Upper lobe of right lung (tissue), 1 donor: ENCODE measurements around the gene HTD2. TPM values are rescaled to one million over a fixed set of nuclear protein-coding genes. Genes with fewer than 3 reads are reported as not detected.

Source experiments
- ATAC-seq: fragments of 200-7000 bp; cut with Tn5 transposase; one replicate; pipeline ENCODE4 v1.9.1; 2020; ENCODE audit warnings: mild to moderate bottlenecking, moderate library complexity
- DNase-seq: peaks from one replicate; pipeline ENCODE4 v3.0.0-alpha.2; 2020
- H3K27ac ChIP-seq: fragments of 200-600 bp; one replicate; pipeline ENCODE4 v1.8.0; 2022
- H3K27me3 ChIP-seq: fragments of 200-600 bp; one replicate; pipeline ENCODE4 v1.8.0; 2022; ENCODE audit warnings: mild to moderate bottlenecking
- H3K36me3 ChIP-seq: fragments of 200-600 bp; one replicate; pipeline ENCODE4 v1.8.0; 2022
- H3K4me1 ChIP-seq: fragments of 200-600 bp; one replicate; pipeline ENCODE4 v1.8.0; 2022
- H3K4me3 ChIP-seq: fragments of 200-600 bp; one replicate; pipeline ENCODE4 v1.8.0; 2022; ENCODE audit warnings: mild to moderate bottlenecking
- H3K9me3 ChIP-seq: fragments of 200-600 bp; one replicate; pipeline ENCODE4 v1.8.0; 2022
- CTCF ChIP-seq: fragments of 200-600 bp; IDR thresholded peaks from one replicate; pipeline ENCODE4 v1.8.0; 2022; ENCODE audit warnings: antibody characterized with exemption
- intact Hi-C: fragments of 100-400 bp; cut with DNase I; formaldehyde crosslinking; loops from one replicate; pipeline ENCODE4 v1.11.0; 2022
- total RNA-seq: library from RNA; stranded (reverse); fragmentation: NEBNext Ultra II Directional; extraction: Animal tissue kit (Norgen Biotek cat#: 25700); gene quantifications from one replicate; pipeline ENCODE4 v1.2.1, GENCODE V29; 2021
- donor health status: DM: no; HTN: yes; CAD: no; lungs with severe emphysema.

Gene HTD2
- total RNA-seq, 1 donor from 2014 or later: 6.2 TPM

- intact Hi-C loops: no loop called here
- no peak for TF ChIP-seq CTCF
- no peak for ATAC-seq
Measured at GRCh38 chr3:58321791-58322190, 15.5 kb downstream of the HTD2 start.

DNA sequence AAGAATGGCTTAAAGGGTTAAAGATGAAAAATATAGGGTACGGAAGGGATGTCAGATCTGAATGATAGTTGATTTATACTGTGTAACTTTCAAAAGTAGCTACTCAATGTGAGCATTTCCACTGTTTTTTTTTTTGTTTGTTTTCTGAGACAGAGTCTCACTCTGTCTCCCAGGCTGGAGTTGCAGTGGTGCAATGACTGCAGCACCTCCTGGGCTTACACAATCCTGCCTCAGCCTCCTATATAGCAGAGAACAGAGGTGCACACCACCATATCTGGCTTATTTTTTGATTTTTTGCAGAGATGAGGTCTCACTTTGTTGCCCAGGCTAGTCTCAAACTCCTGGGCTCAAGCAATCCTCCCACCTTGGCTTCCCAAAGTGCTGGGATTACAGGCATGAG, 16.5 kb downstream of the HTD2 start:
- Histone ChIP-seq H3K36me3 (peaks cover 23% of the 10 kb centered on the region), H3K9me3 (no peaks in the 10 kb centered on the region), H3K4me1 (peaks cover 12% of the 10 kb centered on the region), H3K27me3 (no peaks in the 10 kb centered on the region), H3K4me3 (no peak overlapping the region), H3K27ac (no peak overlapping the region)
- ATAC-seq (no peak), DNase-seq (no peak)
- TF ChIP-seq CTCF: no peak
- intact Hi-C loops: no loop called here

More at GRCh38 chr3:58321791-58322190, 15.5 kb downstream of the HTD2 start:
- Histone ChIP-seq H3K27ac (no peak overlapping the region), H3K27me3 (no peaks in the 10 kb centered on the region), H3K36me3 (peaks cover 33% of the 10 kb centered on the region), H3K4me1 (peaks cover 12% of the 10 kb centered on the region), H3K9me3 (no peaks in the 10 kb centered on the region), H3K4me3 (no peak overlapping the region)
- DNase-seq: no peak

GRCh38 chr3:58323529-58324390, 17.4 kb downstream of the HTD2 start:
- Histone ChIP-seq H3K27ac (no peak overlapping the region), H3K4me3 (no peak overlapping the region), H3K36me3 (peaks cover 15% of the 10 kb centered on the region), H3K9me3 (no peaks in the 10 kb centered on the region), H3K27me3 (no peaks in the 10 kb centered on the region), H3K4me1 (peaks cover 12% of the 10 kb centered on the region)
- ATAC-seq (no peak), DNase-seq (no peak)
- intact Hi-C loops: no loop called here
- no peak for TF ChIP-seq CTCF

DNA sequence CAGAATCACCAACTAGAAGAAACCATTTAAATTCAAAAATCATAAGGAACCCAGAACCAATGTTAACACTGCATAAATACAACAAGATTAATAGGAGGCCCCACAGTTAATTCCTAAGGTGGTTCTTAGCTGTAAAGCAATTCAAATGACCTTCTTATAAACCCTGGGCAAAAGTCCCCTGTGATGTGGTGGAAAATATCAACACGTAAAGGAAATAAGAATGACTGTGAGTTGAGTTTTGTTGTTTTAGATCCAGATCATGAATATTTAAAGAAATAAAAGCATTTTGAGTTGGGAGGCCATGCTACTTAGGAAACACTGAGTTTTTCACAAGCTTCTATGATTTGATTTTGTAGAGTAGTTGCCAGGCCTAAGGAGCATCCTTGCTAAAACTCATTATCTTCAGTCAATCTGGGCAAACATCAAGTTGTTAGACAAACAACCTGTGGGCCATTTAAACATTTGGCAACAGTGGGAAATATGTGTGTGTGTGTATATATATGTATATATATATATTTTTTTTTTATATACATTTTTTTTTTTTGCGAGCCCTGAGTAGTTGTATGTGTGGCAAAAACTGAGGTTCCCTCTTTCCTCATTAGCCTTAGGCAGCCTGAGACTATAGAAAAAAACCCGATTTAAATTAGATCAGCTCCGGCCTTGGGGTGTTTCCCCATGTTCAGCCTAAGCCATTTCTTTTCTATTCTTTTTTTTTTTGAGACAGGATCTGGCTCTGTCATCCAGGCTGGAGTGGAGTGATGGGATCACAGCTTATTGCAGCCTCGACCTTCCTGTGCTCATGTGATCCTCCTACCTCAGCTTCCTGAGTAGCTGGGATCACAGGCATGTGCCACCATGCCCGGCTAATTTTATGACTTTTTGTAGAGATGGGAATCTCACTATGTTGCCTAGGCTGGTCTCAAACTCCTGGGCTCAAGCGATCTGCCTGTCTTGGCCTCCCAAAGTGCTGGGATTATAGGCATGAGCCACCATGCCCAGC, 18.4 kb downstream of the HTD2 start:
- Histone ChIP-seq H3K36me3 (peaks cover 5% of the 10 kb centered on the region), H3K27me3 (no peaks in the 10 kb centered on the region), H3K27ac (peak overlapping the region; percentile 3), H3K9me3 (no peaks in the 10 kb centered on the region), H3K4me3 (no peak overlapping the region), H3K4me1 (peaks cover 12% of the 10 kb centered on the region)
- intact Hi-C loops: no loop called here
- no peak for TF ChIP-seq CTCF
- no peak for ATAC-seq
- no peak for DNase-seq

DNA sequence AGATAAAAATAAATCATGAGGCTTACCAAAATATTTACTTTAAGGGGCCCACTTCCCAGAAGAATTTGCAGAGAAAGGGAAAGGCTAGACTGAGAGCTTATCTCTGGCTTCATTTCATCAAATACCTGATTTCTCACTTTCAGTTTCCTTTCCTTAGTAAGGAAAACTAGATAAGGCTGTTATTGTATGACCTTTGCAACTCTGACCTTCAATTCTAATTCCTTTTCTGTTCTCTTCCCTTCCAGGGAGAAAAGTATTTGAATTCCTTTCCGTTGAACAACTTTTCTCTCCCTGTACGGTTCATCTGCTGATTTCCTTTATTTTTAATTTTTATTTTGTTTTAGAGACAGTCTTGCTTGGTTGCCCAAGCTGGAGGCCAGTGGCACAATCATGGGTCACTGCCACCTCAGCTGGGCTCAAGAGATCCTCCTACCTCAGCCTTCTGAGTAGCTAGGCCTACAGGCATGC, 19.2 kb downstream of the HTD2 start:
- Histone ChIP-seq H3K9me3 (no peaks in the 10 kb centered on the region), H3K4me3 (no peak overlapping the region), H3K36me3 (peaks cover under 1% of the 10 kb centered on the region), H3K27me3 (no peaks in the 10 kb centered on the region), H3K27ac (peak overlapping the region; percentile 3), H3K4me1 (peaks cover 12% of the 10 kb centered on the region)
- ATAC-seq: no peak
- TF ChIP-seq CTCF: no peak
- no peak for DNase-seq
- intact Hi-C loops: no loop called here
